HG03460 (cell line): ENCODE results near the gene HABP4.

Experiments
- ATAC-seq: cut with Tn5 transposase; IDR thresholded peaks from one replicate; pipeline ENCODE4 v1.9.1; 2021; ENCODE audit not compliant: unreplicated experiment

The HABP4 gene

DNA sequence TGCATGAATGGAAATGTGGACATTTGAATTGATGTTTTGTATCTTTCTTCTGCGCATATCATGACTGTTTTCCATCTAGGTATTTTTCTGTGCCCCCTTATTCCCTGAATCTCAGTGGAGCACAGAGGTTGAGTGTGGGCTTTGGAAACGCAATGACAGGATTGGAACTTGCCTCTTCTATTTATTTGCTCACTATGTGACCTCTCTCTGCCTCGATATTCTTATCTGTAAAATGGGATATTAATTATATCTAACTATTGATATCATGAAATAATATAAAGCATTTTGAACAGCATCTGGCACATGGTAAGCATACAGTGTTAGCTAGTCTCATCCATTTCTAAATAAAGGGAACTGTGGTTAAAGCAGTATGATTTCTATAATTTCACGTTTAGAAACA lies 26.0 kb downstream of the HABP4 start:
- no peak for ATAC-seq

GRCh38 chr9:96476591-96476990 lies 26.6 kb downstream of the HABP4 start:
- ATAC-seq = no peak

GRCh38 chr9:96478829-96479371 lies 28.9 kb downstream of the HABP4 start:
- peak; percentile 83 for ATAC-seq

DNA sequence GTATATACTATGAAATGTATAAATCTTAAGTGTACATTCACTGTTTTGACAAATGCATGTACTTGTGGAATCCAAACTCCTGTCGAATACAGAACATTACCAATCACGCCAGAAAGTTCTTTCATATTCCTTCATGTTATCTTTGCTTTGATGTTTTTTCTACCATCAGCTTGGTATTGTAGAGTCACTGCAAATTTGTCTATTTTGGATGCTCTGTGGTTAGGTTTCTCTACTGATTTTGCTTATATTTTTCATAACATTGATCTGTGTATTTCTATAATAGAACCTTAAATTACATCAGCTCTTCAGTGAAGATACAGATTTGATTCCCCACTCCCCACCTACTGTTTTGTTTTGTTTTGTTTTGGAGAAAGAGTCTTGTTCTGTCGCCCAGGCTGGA lies 30.8 kb downstream of the HABP4 start:
- no peak for ATAC-seq

DNA sequence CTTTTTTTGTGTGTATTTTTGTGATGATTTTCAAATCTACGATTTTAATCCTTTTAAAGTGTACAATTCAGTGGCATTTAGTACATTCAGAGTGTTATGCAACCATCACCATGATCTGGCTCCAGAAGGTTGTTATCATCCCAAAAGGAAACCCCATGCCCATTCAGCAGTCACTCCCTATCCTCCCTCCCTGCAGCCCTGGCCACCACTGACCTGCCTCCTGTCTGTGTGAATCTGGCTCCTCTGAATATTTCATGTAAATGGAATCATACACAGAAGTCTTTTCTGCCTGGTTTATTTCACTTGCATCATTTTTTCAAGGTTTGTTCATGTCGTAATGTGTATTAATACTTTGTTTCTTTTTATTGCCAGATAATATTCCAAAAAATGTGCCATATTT lies 32.5 kb downstream of the HABP4 start:
- ATAC-seq = no peak

DNA sequence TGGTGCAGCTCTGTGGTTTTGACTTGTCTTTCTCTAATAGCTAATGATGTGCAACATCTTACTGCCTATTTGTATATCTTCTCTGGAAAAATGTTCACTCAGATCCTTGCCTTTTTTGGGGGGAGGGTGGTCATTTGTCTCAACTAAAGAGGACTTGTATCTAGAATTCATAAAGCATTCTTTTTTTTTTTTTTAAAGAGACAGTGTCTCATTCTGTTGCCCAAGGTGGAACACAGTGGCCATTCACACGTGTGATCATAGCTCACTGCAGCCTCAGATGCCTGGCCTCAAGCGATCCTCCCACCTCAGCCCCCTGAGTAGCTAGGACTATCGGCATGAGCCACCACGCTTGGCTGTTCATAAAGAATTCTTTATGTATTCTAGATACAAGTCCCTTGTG lies 33.2 kb downstream of the HABP4 start:
- ATAC-seq = no peak

DNA sequence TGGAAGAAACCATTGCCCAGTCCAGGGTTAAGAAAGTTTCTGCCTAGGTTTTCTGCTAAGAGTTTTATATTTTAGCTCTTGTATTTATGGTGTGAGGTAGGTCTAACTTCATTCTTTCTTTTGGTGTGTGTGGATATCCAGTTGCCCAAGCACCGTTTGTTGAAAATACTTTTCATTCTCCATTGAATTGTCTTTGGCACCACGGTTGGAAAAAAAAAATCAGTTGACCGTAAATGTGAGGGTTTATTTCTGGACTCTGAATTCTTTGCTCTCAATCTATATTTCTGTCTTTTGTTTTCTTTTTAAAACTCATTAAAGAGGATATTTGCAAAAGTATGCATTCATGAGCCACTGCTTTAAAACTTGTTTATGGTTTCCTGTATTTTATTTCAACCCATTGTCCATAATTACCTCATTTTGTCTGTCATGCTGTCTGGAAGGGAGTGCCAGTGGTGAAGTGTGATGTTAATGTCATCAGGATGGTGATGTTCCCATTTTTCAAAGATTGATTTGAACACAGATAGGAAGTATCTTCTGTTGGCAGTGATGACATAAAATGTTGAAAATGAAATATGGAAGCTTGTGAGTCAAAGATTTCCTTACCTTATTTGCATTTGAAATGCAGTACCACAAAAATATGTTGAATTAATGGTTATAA lies 33.9 kb downstream of the HABP4 start:
- no peak for ATAC-seq

DNA sequence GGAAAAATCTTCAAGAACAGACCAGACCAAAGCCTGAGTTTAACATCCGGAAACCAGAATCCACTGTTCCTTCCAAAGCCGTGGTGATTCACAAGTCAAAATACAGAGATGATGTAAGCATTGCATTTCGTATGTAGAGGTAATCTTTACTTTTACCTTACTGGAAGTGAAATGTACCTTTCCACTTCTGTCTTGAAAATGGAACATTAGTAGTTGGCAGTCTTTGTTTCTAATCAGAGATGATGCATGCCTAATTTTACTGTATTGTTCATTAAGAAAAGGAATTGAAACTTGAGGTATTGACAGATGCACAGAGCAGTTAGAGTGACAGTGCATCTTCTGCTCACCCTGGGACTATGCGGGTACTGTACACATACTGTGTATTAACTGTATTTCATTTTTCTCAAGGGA lies 34.6 kb downstream of the HABP4 start:
- peak; percentile 96 for ATAC-seq

GRCh38 chr9:96485280-96485679 lies 35.3 kb downstream of the HABP4 start:
- no peak for ATAC-seq

- ATAC-seq = no peak
Measured at GRCh38 chr9:96486386-96487028, 36.5 kb downstream of the HABP4 start.

GRCh38 chr9:96487029-96487396 lies 37.0 kb downstream of the HABP4 start:
- no peak for ATAC-seq

DNA sequence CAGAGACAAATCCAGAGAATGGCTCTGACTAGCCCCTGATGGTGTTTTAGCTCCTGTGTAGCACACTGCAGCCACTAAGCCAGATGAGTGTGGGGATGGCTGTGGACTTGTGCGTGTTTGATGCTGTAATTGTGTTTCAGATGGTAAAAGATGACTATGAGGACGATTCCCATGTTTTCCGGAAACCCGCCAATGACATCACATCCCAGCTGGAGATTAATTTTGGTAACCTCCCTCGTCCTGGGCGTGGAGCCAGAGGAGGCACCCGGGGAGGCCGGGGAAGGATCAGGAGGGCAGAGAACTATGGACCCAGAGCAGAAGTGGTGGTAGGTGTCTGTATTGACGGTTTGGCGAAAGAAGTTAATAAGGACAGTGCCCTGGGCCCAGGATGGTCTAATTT lies 38.0 kb downstream of the HABP4 start:
- no peak for ATAC-seq

DNA sequence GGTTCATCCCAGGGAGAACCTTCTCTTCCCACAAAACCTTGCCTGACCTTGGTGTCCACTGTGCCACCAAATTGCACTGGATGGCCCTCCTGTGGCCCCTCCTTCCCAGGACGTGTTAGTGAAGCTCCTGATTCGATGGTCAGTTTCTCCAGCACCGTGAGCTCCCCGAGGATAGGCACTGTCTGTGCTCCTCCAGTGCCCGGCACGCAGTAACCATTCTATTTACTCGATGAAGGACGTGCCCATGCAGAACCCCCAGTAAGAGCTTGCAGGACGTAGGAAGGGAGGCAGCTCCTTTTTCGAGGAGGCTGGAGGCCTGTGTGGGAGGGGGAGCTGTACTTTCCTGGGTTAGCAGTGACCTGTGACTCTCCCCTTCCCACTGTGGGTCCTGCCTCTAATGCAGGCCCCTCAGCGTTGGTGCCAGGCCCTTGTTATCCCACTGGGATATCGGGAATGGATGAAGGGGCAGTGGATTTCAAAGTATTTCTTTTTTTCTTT lies 39.6 kb downstream of the HABP4 start:
- ATAC-seq = no peak

DNA sequence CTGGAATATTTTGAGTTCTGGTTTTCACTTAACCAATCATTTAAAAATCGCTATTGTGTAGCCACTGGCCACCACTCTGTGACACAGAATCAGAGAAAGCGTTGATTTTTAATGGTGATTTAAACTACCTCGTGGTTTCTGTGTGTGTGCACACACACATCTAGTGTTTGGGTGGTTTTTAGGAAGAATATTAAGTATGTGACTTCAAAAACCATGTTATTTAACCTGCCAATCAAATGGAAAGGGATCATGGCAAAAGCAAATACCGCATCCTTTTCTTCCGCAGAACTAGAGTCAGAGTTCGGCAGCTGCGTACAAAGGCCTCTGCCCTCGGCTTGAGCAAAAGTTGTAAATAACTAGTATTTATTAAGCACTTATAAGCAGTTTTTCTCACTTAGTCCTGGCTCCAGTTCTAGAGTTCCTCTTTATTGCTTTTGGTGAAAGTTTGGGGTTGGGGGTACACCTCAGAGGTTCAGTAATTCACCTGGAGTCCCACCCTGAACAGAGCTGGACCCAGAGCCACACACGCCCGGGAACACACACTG lies 40.6 kb downstream of the HABP4 start:
- no peak for ATAC-seq

DNA sequence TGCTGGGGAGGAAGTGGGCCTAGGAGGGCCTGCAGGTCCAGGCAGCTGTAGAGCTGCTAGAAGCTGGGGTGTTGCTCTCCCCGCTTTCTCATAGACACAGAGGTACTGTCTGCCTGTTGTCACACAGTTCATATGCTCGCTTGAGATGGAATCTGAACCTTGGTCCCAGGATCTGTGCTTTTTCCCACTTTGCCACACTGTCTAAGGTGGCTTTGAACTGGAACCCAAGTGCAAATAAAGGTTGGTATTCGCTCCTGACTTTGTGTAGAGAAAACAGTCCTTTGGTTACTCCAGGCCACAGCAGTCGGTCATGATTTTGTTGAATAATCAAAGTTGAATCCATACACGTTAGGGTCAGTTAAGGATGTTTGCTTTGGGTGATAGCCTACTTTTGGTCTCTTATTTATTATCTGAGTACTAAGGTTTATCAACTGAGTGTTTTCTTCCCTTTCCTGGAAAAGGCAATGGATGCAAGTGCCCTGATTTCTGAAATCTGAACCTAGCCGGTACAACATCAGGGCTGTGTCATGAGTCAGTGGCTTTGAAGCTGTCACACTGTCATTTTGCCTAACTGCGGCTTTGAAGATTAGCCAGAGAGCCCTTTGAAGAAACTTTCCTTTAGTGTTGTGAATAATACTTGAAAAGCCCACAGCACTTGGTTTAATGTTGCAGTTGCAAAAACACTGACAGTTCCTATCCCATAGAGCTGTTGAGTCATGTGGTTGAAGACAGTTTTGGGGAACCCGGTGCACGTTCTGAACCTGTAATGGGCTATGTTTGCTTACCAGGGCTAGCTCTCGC lies 41.3 kb downstream of the HABP4 start:
- no peak for ATAC-seq

- no peak for ATAC-seq
Measured at GRCh38 chr9:96491880-96492525, 42.0 kb downstream of the HABP4 start.

DNA sequence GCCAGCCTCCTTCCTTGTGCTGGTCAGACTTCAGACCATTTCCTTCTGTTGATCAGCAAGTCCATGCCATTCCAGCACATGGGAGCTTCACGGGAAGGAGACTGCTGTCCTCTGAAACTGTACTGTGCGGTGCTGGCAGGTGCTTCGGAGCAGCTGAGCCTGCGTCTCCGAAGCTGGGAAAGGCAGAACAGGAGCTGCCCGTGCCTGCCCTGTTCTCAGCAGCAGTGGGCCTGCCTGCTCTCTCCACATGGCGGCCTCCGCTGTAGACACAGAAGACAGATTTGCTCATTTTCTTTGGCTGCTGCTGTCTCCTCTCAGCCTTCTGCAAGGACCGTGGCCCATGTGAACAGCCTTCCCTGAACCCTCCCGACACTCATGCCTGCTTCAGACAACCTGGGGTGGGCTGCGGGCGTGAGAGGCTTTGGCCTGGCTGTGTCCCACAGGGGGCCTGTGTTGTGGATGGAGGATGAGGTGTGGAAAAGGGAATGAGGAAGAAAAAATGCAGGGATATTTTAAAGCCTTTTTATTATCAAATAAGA lies 43.1 kb downstream of the HABP4 start:
- no peak for ATAC-seq

- ATAC-seq = no peak
Measured at GRCh38 chr9:96493757-96494156, 43.8 kb downstream of the HABP4 start.

GRCh38 chr9:96494215-96494800 lies 44.3 kb downstream of the HABP4 start:
- ATAC-seq = no peak

GRCh38 chr9:96495341-96495740 lies 45.4 kb downstream of the HABP4 start:
- ATAC-seq = no peak
